Measurements from ENCODE around the gene KIF21B. TPM values are rescaled to one million over a fixed set of nuclear protein-coding genes. Genes with fewer than 3 reads are reported as not detected.

KIF21B gene
- total and polyA plus RNA-seq, 3 experiments from 2014 or later = 9.9 to 37.6 (median 37.5) TPM

DNA sequence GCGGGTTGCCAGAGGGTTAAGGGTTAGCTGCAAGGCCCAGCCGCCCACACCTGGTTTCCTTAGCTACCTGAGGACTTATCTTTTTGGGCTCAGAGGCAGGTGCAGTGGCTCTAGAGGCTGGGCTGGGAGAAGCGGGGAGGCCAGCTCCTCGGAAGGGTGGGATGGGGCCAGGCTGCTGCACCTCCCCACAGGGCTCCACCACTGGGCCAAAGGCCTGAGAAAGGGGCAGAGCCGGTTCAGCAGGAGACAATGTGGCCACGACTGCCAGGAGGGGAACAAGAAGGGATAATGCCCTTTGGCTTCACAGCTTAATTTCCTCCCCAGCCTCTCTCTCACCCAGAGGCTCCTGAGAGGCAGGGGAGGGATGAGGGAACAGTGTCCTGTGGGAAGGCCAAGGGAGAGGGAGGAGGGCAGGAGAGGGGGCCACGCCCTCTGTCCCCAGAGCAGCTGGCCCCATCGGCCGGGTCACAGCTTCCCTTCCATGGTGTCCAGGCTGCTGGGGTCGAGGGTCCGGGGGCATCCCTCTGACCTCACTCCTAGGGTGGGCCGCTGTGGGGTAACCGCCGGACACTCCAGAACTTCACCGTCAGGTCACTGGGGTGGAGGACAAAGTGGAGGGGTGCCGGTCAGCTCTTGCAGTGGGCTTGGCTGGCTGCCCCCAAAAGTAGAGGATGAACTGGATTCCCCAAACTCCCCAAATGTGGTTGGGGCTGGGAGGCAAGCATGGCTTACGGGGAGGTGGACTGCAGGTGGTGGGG is 50.4 kb downstream of the KIF21B start:
- Mint-ChIP-seq H3K27me3 (no peaks in the 10 kb centered on the region), H3K4me3 (no peak overlapping the region), H3K27ac (peak overlapping the region in 1 of 8 donors; percentile 83), H3K36me3 (peaks cover 4 to 89% (median 5%) of the 10 kb centered on the region in 3 donors), H3K9me3 (peaks cover 0 to 2% (median 0%) of the 10 kb centered on the region in 5 donors), H3K4me1 (peaks cover 5 to 15% (median 8%) of the 10 kb centered on the region in 3 donors)
- CTCF ChIA-PET = interaction anchor here (1.0 to 4.6 kb wide), 18 partner anchors 10 to 249 kb away, joined by 3 to 160 read pairs (median 9); partner anchors contain the start of gene KIF21B
- H3K27me3 ChIP-seq (ENCODE audit: insufficient read depth, low read length, poor library complexity, severe bottlenecking) = no peaks in the 10 kb centered on the region
- POLR2A ChIA-PET = no interaction called here
- H3K4me3 ChIP-seq (ENCODE audit: low read length) = no peak overlapping the region
- H3K27ac ChIP-seq (ENCODE audit: low read depth, low read length) = no peak overlapping the region
- H3K4me1 ChIP-seq (ENCODE audit: insufficient read depth, low read length) = no peaks in the 10 kb centered on the region
- no peaks in the 10 kb centered on the region for H3K9me3 ChIP-seq (ENCODE audit: low read length)
- peaks cover 29% of the 10 kb centered on the region for H3K36me3 ChIP-seq (ENCODE audit: insufficient read depth, low read length)
- no peak for DNase-seq

DNA sequence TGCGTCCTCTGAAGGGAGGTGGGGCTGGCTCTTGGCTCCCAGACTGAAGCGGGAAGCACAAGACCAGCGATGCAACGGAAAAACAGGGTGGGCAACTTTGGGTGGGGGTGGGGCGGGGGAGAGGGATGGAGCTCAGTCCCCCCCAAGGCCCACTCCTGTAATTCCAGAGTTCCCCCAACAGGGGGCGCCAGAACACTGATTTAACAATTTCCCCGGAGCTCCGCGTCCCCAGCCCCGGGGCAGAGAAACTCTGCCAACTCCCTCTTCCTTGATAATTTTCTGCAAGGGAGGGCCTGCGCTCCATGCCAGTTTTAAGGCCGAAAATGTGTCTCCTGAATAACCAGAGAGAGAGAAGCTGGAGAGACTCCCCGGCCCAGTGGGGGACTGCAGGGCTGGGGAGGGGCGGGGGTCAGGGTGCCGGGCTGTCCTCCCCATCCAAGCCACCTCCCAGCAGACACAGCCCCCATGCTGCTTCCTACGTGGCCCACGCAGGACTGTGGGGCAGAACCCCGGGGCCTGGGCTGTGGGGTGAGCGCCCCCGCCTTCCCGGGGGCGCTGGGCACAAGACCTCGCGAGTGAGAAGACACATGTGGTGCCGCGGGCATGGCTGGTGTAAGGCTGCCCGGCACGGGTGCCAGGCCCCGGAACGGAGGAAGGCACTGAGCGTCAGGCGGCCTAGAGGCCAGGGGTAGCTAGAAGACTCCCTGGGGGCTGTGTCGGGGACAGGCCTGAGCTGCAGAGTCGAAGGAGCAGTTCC is 51.4 kb downstream of the KIF21B start:
- Mint-ChIP-seq H3K9me3 (peaks cover 0 to 1% (median 0%) of the 10 kb centered on the region in 5 donors), H3K27ac (peak overlapping the region in 1 of 8 donors; percentile 58), H3K4me1 (peaks cover 5 to 15% (median 8%) of the 10 kb centered on the region in 3 donors), H3K4me3 (no peak overlapping the region), H3K36me3 (peaks cover 4 to 84% (median 5%) of the 10 kb centered on the region in 3 donors), H3K27me3 (no peaks in the 10 kb centered on the region)
- no peaks in the 10 kb centered on the region for H3K4me1 ChIP-seq (ENCODE audit: insufficient read depth, low read length)
- CTCF ChIA-PET = interaction anchor here (0.6 to 4.6 kb wide), 38 partner anchors 8 to 350 kb away, joined by 3 to 160 read pairs (median 4); partner anchors contain the start of genes KIF21B and TMEM9
- no peak overlapping the region for H3K27ac ChIP-seq (ENCODE audit: low read depth, low read length)
- DNase-seq = peak; percentile 31 to 78 (median 51)
- no peak overlapping the region for H3K4me3 ChIP-seq (ENCODE audit: low read length)
- H3K36me3 ChIP-seq (ENCODE audit: insufficient read depth, low read length) = peaks cover 26% of the 10 kb centered on the region
- no peaks in the 10 kb centered on the region for H3K27me3 ChIP-seq (ENCODE audit: insufficient read depth, low read length, poor library complexity, severe bottlenecking)
- POLR2A ChIA-PET = no interaction called here
- H3K9me3 ChIP-seq (ENCODE audit: low read length) = no peaks in the 10 kb centered on the region

DNA sequence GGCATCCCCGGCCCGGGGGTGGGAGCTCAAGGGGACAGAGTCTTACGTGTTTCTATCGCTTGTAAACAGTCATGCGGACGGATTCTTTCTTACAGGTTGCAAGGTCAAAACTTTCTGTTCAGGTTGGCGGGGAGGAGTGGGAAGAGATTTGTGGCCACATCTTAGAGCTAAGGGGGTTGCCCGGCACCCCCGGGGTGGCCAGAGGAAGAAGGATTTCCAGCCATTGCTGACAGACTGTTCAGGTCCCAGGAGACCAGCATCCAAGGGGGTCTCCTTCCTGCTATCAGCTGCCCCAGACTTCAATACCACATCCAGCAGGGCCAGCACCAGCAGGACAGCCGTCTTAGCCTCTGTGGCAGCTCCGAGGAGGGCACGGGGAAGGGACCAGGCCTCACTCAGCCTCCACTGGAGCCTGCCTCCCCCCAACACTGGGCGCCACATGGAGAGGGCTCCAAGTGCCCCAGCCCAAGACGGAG is 52.0 kb downstream of the KIF21B start:
- no peak overlapping the region for H3K27ac ChIP-seq (ENCODE audit: low read depth, low read length)
- no peak overlapping the region for H3K4me3 Mint-ChIP-seq
- no peaks in the 10 kb centered on the region for H3K27me3 ChIP-seq (ENCODE audit: insufficient read depth, low read length, poor library complexity, severe bottlenecking)
- POLR2A ChIA-PET = no interaction called here
- H3K27me3 Mint-ChIP-seq = no peaks in the 10 kb centered on the region
- peaks cover 5 to 15% (median 8%) of the 10 kb centered on the region in 3 donors for H3K4me1 Mint-ChIP-seq
- no peaks in the 10 kb centered on the region for H3K9me3 ChIP-seq (ENCODE audit: low read length)
- CTCF ChIA-PET = interaction anchor here (0.6 to 4.6 kb wide), 35 partner anchors 8 to 349 kb away, joined by 3 to 160 read pairs (median 5); partner anchors contain the start of genes KIF21B and TMEM9
- peaks cover 20% of the 10 kb centered on the region for H3K36me3 ChIP-seq (ENCODE audit: insufficient read depth, low read length)
- H3K4me3 ChIP-seq (ENCODE audit: low read length) = no peak overlapping the region
- H3K27ac Mint-ChIP-seq = peak overlapping the region in 4 of 8 donors; percentile 12 to 64 (median 50)
- DNase-seq = no peak
- H3K9me3 Mint-ChIP-seq = no peaks in the 10 kb centered on the region
- no peaks in the 10 kb centered on the region for H3K4me1 ChIP-seq (ENCODE audit: insufficient read depth, low read length)
- peaks cover 4 to 81% (median 5%) of the 10 kb centered on the region in 3 donors for H3K36me3 Mint-ChIP-seq

DNA sequence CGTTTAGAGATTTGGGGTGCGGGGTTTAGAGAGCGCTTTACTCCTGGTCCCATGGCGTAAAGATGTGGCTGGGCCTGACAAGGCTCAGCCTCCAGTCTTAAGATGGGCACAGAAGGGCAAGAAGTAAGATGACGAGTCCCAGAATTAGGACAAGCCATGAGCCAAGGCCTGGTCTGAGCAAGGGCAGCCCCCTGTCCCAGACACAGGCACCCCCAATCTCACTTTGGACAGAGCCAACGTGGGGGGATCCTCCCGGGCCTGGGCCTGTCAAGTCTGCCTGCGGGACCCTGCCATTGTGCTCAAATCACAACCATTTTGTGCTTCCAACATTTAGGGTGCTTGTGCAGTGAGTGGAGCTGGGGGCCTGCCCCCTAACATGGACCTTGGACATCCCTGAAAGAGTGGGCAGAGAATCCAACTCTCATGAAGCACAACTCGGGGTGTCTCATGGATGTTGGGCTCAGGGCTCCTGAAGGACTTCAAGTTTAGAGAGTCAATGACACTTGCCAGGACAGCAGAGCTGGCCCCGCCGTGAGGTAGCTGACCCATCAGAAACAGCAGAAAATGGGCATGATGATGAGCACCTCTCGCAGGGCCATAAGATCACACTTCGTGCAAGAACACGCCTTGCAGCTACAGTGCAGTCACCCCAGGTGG is 52.6 kb downstream of the KIF21B start:
- H3K4me1 Mint-ChIP-seq = peaks cover 5 to 15% (median 8%) of the 10 kb centered on the region in 3 donors
- Histone ChIP-seq H3K4me3 (ENCODE audit: low read length) (no peak overlapping the region), H3K4me1 (ENCODE audit: insufficient read depth, low read length) (no peaks in the 10 kb centered on the region), H3K36me3 (ENCODE audit: insufficient read depth, low read length) (peaks cover 16% of the 10 kb centered on the region), H3K27ac (ENCODE audit: low read depth, low read length) (no peak overlapping the region), H3K9me3 (ENCODE audit: low read length) (no peaks in the 10 kb centered on the region), H3K27me3 (ENCODE audit: insufficient read depth, low read length, poor library complexity, severe bottlenecking) (no peaks in the 10 kb centered on the region)
- no peak for DNase-seq
- H3K4me3 Mint-ChIP-seq = no peak overlapping the region
- no peaks in the 10 kb centered on the region for H3K9me3 Mint-ChIP-seq
- CTCF ChIA-PET = interaction anchor here (1.0 to 4.6 kb wide), 26 partner anchors 9 to 434 kb away, joined by 3 to 160 read pairs (median 7); partner anchors contain the start of gene KIF21B
- POLR2A ChIA-PET = no interaction called here
- H3K27ac Mint-ChIP-seq = peak overlapping the region in 3 of 8 donors; percentile 3 to 64 (median 63)
- peaks cover 4 to 76% (median 5%) of the 10 kb centered on the region in 3 donors for H3K36me3 Mint-ChIP-seq
- H3K27me3 Mint-ChIP-seq = no peaks in the 10 kb centered on the region

DNA sequence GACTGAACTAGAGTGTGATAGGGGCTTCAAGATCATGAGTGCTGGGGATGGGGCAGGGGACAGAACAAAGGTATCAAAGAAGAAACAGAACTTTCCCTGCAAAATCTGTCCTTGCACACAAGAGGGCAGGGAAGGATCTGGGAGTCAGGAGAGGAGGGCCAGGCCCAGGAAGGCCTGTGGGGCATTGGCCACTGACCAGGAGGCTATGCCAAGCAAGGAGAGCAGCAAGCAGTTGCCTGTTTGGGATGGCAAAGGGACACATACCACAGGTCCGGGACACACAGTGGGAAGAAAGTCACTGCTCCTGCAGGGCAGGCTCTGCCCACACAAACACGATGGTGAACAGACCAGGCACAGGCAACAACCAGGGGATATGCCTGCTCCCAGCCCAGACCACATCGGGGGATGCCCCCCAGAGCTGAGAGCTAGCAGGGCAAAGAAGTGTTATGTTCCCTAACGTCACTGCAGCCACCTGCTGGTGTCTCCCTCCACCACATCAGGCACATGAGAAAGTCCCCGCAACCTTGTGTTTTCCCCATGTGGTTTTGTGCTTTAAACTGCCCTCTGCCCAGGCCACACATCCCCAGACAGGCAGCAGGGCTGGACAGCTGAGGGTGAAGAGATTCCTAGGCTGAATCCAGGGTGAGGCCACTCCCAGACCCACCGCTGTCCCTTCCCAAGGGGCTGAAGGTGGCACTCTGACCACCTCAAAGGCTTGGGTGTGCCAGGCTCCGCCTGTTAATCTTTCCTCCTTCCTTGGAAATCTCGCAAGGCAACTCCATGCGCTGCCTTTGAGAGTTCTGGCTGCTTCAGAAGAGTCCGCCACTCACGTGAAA is 53.6 kb downstream of the KIF21B start:
- H3K36me3 Mint-ChIP-seq = peaks cover 3 to 66% (median 4%) of the 10 kb centered on the region in 3 donors
- H3K4me3 Mint-ChIP-seq = peak overlapping the region in 1 of 7 donors; percentile 23
- H3K27ac ChIP-seq (ENCODE audit: low read depth, low read length) = no peak overlapping the region
- no peaks in the 10 kb centered on the region for H3K27me3 Mint-ChIP-seq
- peak overlapping the region in 5 of 8 donors; percentile 48 to 95 (median 75) for H3K27ac Mint-ChIP-seq
- CTCF ChIA-PET = interaction anchor here (1.0 to 4.6 kb wide), 6 partner anchors 10 to 433 kb away, joined by 3 to 160 read pairs (median 12); no protein-coding TSS in a partner anchor
- H3K4me3 ChIP-seq (ENCODE audit: low read length) = no peak overlapping the region
- H3K9me3 ChIP-seq (ENCODE audit: low read length) = no peaks in the 10 kb centered on the region
- H3K4me1 Mint-ChIP-seq = peaks cover 5 to 15% (median 8%) of the 10 kb centered on the region in 3 donors
- DNase-seq = peak in 1 of 5 donors; percentile 12
- no peaks in the 10 kb centered on the region for H3K9me3 Mint-ChIP-seq
- no peaks in the 10 kb centered on the region for H3K27me3 ChIP-seq (ENCODE audit: insufficient read depth, low read length, poor library complexity, severe bottlenecking)
- no peaks in the 10 kb centered on the region for H3K4me1 ChIP-seq (ENCODE audit: insufficient read depth, low read length)
- H3K36me3 ChIP-seq (ENCODE audit: insufficient read depth, low read length) = peaks cover 7% of the 10 kb centered on the region
- POLR2A ChIA-PET = no interaction called here

- Histone ChIP-seq H3K4me1 (ENCODE audit: insufficient read depth, low read length) (no peaks in the 10 kb centered on the region), H3K9me3 (ENCODE audit: low read length) (no peaks in the 10 kb centered on the region), H3K4me3 (ENCODE audit: low read length) (no peak overlapping the region), H3K27ac (ENCODE audit: low read depth, low read length) (no peak overlapping the region), H3K36me3 (ENCODE audit: insufficient read depth, low read length) (peaks cover 4% of the 10 kb centered on the region), H3K27me3 (ENCODE audit: insufficient read depth, low read length, poor library complexity, severe bottlenecking) (no peaks in the 10 kb centered on the region)
- H3K4me3 Mint-ChIP-seq = no peak overlapping the region
- H3K27ac Mint-ChIP-seq = peak overlapping the region in 4 of 8 donors; percentile 32 to 95 (median 54)
- peaks cover 5 to 15% (median 8%) of the 10 kb centered on the region in 3 donors for H3K4me1 Mint-ChIP-seq
- DNase-seq = no peak
- CTCF ChIA-PET = interaction anchor here (1.3 to 2.6 kb wide), 3 partner anchors 11 to 347 kb away, joined by 3 to 7 read pairs (median 6); no protein-coding TSS in a partner anchor
- no peaks in the 10 kb centered on the region for H3K27me3 Mint-ChIP-seq
- peaks cover 3 to 54% (median 4%) of the 10 kb centered on the region in 3 donors for H3K36me3 Mint-ChIP-seq
- POLR2A ChIA-PET = interaction anchor here (0.6 kb wide), 1 partner anchor 42 kb away, joined by 3 read pairs; no protein-coding TSS in a partner anchor
- no peaks in the 10 kb centered on the region for H3K9me3 Mint-ChIP-seq
These were observed 54.8 kb downstream of the KIF21B start for GRCh38 chr1:200968469-200969410.
